H1 (cell line): ENCODE results near the gene KLRF1. TPM values are rescaled to one million over a fixed set of nuclear protein-coding genes. Genes with fewer than 3 reads are reported as not detected.

Experiments
- CTCF ChIA-PET: fragments of 300-600 bp; sonication (Branson Sonifier 250); formaldehyde crosslinking; loops from one replicate; lab custom pipeline; 2021; ENCODE audit not compliant: partially characterized antibody; lab: Charles Lee
- POLR2A ChIA-PET: fragments of 300-600 bp; sonication (Branson Sonifier 250); formaldehyde crosslinking; loops from one replicate; lab custom pipeline; 2021; ENCODE audit warnings: inconsistent platforms; ENCODE audit not compliant: partially characterized antibody; lab: Charles Lee
- DNase-seq, 2 experiments: peaks; one replicate each; pipeline versions ENCODE4 v3.0.0 to v3.0.0-alpha.2; 2010 to 2022; ENCODE audit warnings: low spot score in 2 of 2, low read depth in 1 of 2, mixed read lengths in 1 of 2
- FAIRE-seq: peaks from 2 replicates; lab custom pipeline; 2011; peaks lifted over from hg19 to GRCh38; lab: Jason Lieb, UNC
- H2AFZ ChIP-seq: 2 replicates; pipeline ENCODE4 v1.8.1; 2012; ENCODE audit warnings: low read length, inconsistent platforms
- H2AK5ac ChIP-seq: 2 replicates; pipeline ENCODE4 v1.6.1; 2013; ENCODE audit warnings: low read depth, low read length
- H2BK120ac ChIP-seq: replicated peaks from 2 replicates; pipeline ENCODE3; 2013; ENCODE audit warnings: low read depth, low read length, inconsistent platforms
- H2BK12ac ChIP-seq: 2 replicates; pipeline ENCODE4 v1.6.1; 2013; ENCODE audit warnings: low read depth, low read length
- H2BK15ac ChIP-seq: 2 replicates; pipeline ENCODE4 v1.6.1; 2013; ENCODE audit warnings: low read length
- H2BK20ac ChIP-seq: 2 replicates; pipeline ENCODE4 v1.6.1; 2013; ENCODE audit warnings: low read length
- H2BK5ac ChIP-seq: 2 replicates; pipeline ENCODE4 v1.6.1; 2013; ENCODE audit warnings: low read depth, low read length
- H3K14ac ChIP-seq: 2 replicates; pipeline ENCODE4 v1.6.1; 2013; ENCODE audit warnings: inconsistent platforms; ENCODE audit not compliant: insufficient read length
- H3K18ac ChIP-seq: 2 replicates; pipeline ENCODE4 v1.6.1; 2013; ENCODE audit warnings: low read length; ENCODE audit errors: extremely low read depth
- H3K23ac ChIP-seq: 2 replicates; pipeline ENCODE4 v1.6.1; 2013; ENCODE audit warnings: inconsistent platforms; ENCODE audit not compliant: insufficient read length
- H3K23me2 ChIP-seq: 2 replicates; pipeline ENCODE4 v1.6.1; 2013; ENCODE audit warnings: low read depth, low read length
- H3K27ac ChIP-seq: 2 replicates; pipeline ENCODE4 v1.6.1; 2011; ENCODE audit warnings: low read depth, low read length, inconsistent platforms
- H3K27me3 ChIP-seq, 4 experiments: replicated peaks in 1 of 4; 1 replicate in 1 of 4; 2 replicates in 3 of 4; pipeline versions ENCODE4 v1.6.1 to v1.8.1; 2011 to 2013; ENCODE audit warnings: low read length in 3 of 4, mild to moderate bottlenecking in 3 of 4, inconsistent platforms in 2 of 4, mixed read lengths in 2 of 4, moderate library complexity in 1 of 4; ENCODE audit not compliant: control insufficient read depth in 3 of 4, insufficient read depth in 3 of 4; ENCODE audit errors: extremely low read depth in 1 of 4
- H3K36me3 ChIP-seq, 4 experiments: 2 replicates each; pipeline versions ENCODE4 v1.6.1 to v1.8.1; 2011 to 2013; ENCODE audit warnings: mild to moderate bottlenecking in 4 of 4, low read length in 3 of 4, moderate library complexity in 2 of 4, control low read depth in 1 of 4, inconsistent platforms in 1 of 4; ENCODE audit not compliant: insufficient read depth in 4 of 4, control insufficient read depth in 2 of 4
- H3K4ac ChIP-seq: replicated peaks from 2 replicates; pipeline ENCODE3; 2013; ENCODE audit warnings: low read length, low read depth, mixed read lengths, inconsistent platforms; ENCODE audit not compliant: insufficient read length
- H3K4me1 ChIP-seq, 4 experiments: replicated peaks in 1 of 4; 1 replicate in 1 of 4; 2 replicates in 3 of 4; pipeline versions ENCODE4 v1.6.1 to v1.8.1; 2011 to 2013; ENCODE audit warnings: low read length in 3 of 4, inconsistent platforms in 2 of 4, mixed read lengths in 1 of 4; ENCODE audit not compliant: insufficient read depth in 4 of 4, control insufficient read depth in 3 of 4
- H3K4me2 ChIP-seq, 2 experiments: 2 replicates each; pipeline versions ENCODE4 v1.6.1 to v1.8.1; 2011 to 2013; ENCODE audit warnings: low read depth in 2 of 2, low read length in 2 of 2, control low read depth in 1 of 2, inconsistent platforms in 1 of 2, mild to moderate bottlenecking in 1 of 2; ENCODE audit not compliant: insufficient read depth in 1 of 2
- H3K4me3 ChIP-seq, 4 experiments: fragments of 200-600, 300-600 bp in 1 of 4; sonication (generic), shearing (Covaris generic), sonication (Bioruptor Twin) in 1 of 4; 2 replicates each; pipeline versions ENCODE4 v1.5.1 to v1.8.1; 2011 to 2016; ENCODE audit warnings: low read length in 4 of 4, low read depth in 3 of 4, control low read depth in 2 of 4, inconsistent platforms in 2 of 4, mild to moderate bottlenecking in 2 of 4, mixed read lengths in 1 of 4, moderate library complexity in 1 of 4; ENCODE audit not compliant: insufficient read depth in 2 of 4; ENCODE audit errors: extremely low read depth in 1 of 4
- H3K56ac ChIP-seq: replicated peaks from 2 replicates; pipeline ENCODE3; 2013; ENCODE audit warnings: low read depth, mild to moderate bottlenecking, mixed read lengths, low read length, inconsistent platforms; ENCODE audit not compliant: insufficient read length
- H3K79me1 ChIP-seq: 2 replicates; pipeline ENCODE4 v1.6.1; 2013; ENCODE audit warnings: low read depth, low read length, control low read depth
- H3K79me2 ChIP-seq, 2 experiments: 2 replicates each; pipeline versions ENCODE4 v1.6.1 to v1.8.1; 2012 to 2013; ENCODE audit warnings: low read length in 2 of 2, mild to moderate bottlenecking in 2 of 2, inconsistent platforms in 1 of 2; ENCODE audit not compliant: insufficient read depth in 2 of 2, control insufficient read depth in 1 of 2
- H3K9ac ChIP-seq, 4 experiments: replicated peaks in 1 of 4; 1 replicate in 1 of 4; 2 replicates in 3 of 4; pipeline versions ENCODE4 v1.6.1 to v1.8.1; 2011 to 2013; ENCODE audit warnings: low read depth in 3 of 4, low read length in 3 of 4, control low read depth in 2 of 4, mild to moderate bottlenecking in 2 of 4, moderate library complexity in 2 of 4, inconsistent platforms in 1 of 4; ENCODE audit errors: extremely low read depth in 1 of 4
- H3K9me3 ChIP-seq, 2 experiments: 2 replicates each; pipeline versions ENCODE4 v1.6.1 to v1.8.1; 2012 to 2013; ENCODE audit warnings: mild to moderate bottlenecking in 2 of 2, moderate library complexity in 2 of 2, control low read depth in 1 of 2, inconsistent platforms in 1 of 2, low read depth in 1 of 2, low read length in 1 of 2, mixed read lengths in 1 of 2; ENCODE audit not compliant: insufficient read depth in 2 of 2
- H4K20me1 ChIP-seq, 2 experiments: replicated peaks in 1 of 2; 2 replicates each; pipeline versions ENCODE3 to v1.8.1; 2011 to 2013; ENCODE audit warnings: inconsistent platforms in 2 of 2, low read length in 2 of 2, mild to moderate bottlenecking in 1 of 2; ENCODE audit not compliant: insufficient read depth in 2 of 2, control insufficient read depth in 1 of 2
- H4K5ac ChIP-seq: 2 replicates; pipeline ENCODE4 v1.6.1; 2013; ENCODE audit warnings: low read length, low read depth, mixed read lengths, inconsistent platforms; ENCODE audit not compliant: insufficient read length
- H4K8ac ChIP-seq: 2 replicates; pipeline ENCODE4 v1.8.0; 2013; ENCODE audit warnings: mild to moderate bottlenecking, moderate library complexity, low read length, inconsistent platforms; ENCODE audit not compliant: insufficient read depth; ENCODE audit errors: extremely low read depth
- H4K91ac ChIP-seq: replicated peaks from 2 replicates; pipeline ENCODE3; 2013; ENCODE audit warnings: low read length, mixed read lengths, inconsistent platforms; ENCODE audit not compliant: insufficient read length
- ASH2L ChIP-seq: fragments of 200-600, 300-600 bp; sonication (generic); IDR thresholded peaks from one replicate; pipeline ENCODE4 v1.7.1; 2017; ENCODE audit warnings: low read length
- KDM1A ChIP-seq: fragments of 200-600, 300-600 bp; sonication (generic); IDR thresholded peaks from 2 replicates; pipeline ENCODE4 v1.7.1; 2016; ENCODE audit warnings: mild to moderate bottlenecking, low read length, borderline replicate concordance
- POLR2A ChIP-seq, 2 experiments: IDR thresholded peaks; 1 replicate in 1 of 2; 2 replicates in 1 of 2; pipeline ENCODE4 v1.6.1; 2011; ENCODE audit warnings: low read depth in 2 of 2, low read length in 2 of 2, mild to moderate bottlenecking in 2 of 2; ENCODE audit errors: control extremely low read depth in 1 of 2
- WGBS, 2 experiments: shearing (Covaris generic) in 1 of 2; methylation state at CpG; one replicate each; pipeline versions ENCODE4 v1.1.6 to v1.1.7; 2013 to 2015; ENCODE audit warnings: low lambda C conversion rate in 2 of 2, mixed read lengths in 2 of 2, inconsistent platforms in 1 of 2, low coverage in 1 of 2, missing lambda C conversion rate in 1 of 2; ENCODE audit not compliant: insufficient replicate concordance in 2 of 2, insufficient coverage in 1 of 2, insufficient read length in 1 of 2; ENCODE audit errors: extremely low coverage in 1 of 2, missing lambda C conversion rate in 1 of 2; 5-methylcytosine and 5-hydroxymethylcytosine counted together
- polyA plus RNA-seq, 7 experiments: library from polyadenylated mRNA; depleted of rRNA in 3 of 7; stranded (reverse) in 5 of 7; unstranded in 2 of 7; fragments of >200 nt in 5 of 7; fragments of 200-250 nt in 2 of 7; gene quantifications; 1 replicate in 5 of 7; 2 replicates in 1 of 7; 4 replicates in 1 of 7; pipeline versions ENCODE4 v1.2.1 to v1.2.3, GENCODE V29; 2011 to 2013; ENCODE audit warnings: missing spikeins in 2 of 7, mixed read lengths in 2 of 7
- total RNA-seq: library from RNA; stranded (reverse); fragmentation: NEBNext Ultra II Directional; extraction: Animal tissue kit (Norgen Biotek cat#: 25700); gene quantifications from 2 replicates; pipeline ENCODE4 v1.2.1, GENCODE V29; 2021

The KLRF1 gene
- total and polyA plus RNA-seq, 2 of the 8 experiments (the other 6 are each of a cell fraction or from before 2014, with no cell fraction given): not detected

DNA sequence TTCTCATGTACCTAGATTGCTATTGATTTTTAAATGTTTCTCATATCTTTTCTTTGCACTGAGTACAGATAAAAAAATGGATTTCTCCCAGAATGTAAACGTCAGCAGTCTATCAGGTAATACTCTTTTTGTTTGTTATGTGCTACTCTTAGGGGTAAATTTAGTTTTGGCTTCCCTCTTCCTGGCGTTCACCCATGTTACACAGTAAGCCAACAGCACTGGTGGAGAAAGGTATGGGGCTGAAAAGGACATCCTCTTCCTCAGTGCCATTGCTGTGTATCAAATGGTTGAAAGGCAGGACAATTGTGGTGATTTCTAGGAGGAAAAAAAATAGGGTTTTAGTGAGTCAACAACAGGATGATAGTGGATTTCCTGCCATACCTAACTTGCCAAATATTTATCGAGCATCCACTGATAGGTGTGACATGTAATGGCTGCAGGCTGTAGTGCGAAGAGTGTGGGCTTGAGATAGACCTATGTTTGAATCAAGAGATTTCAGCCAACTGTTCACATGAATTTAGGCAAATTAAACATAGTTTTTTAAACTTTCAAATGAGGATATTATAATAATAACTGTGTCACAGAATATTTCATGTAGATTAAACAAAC lies 61.5 kb downstream of the KLRF1 start:
- no peak overlapping the region for H3K4me3 ChIP-seq
- H2BK12ac ChIP-seq: no peak overlapping the region
- no peaks in the 10 kb centered on the region for H3K9me3 ChIP-seq
- H3K79me1 ChIP-seq: no peaks in the 10 kb centered on the region
- no peak overlapping the region for H4K91ac ChIP-seq
- H2BK5ac ChIP-seq: no peak overlapping the region
- H3K27me3 ChIP-seq: no peaks in the 10 kb centered on the region
- H3K4ac ChIP-seq: no peak overlapping the region
- CTCF ChIA-PET: no interaction called here
- H3K14ac ChIP-seq: no peak overlapping the region
- no peaks in the 10 kb centered on the region for H3K79me2 ChIP-seq
- no peaks in the 10 kb centered on the region for H4K20me1 ChIP-seq
- no peaks in the 10 kb centered on the region; a peak in 1 of 8 replicates for H3K36me3 ChIP-seq
- no peak overlapping the region for H2BK20ac ChIP-seq
- H3K56ac ChIP-seq: no peak overlapping the region
- no peaks in the 10 kb centered on the region for H3K4me1 ChIP-seq
- no peaks in the 10 kb centered on the region for H3K23me2 ChIP-seq
- H2BK120ac ChIP-seq: no peak overlapping the region
- WGBS, 2 experiments: 71% methylated on average over 4 of the region's 4 CpGs; no CpG with 5 or more reads in 1 of the 2 experiments
- POLR2A ChIA-PET: interaction anchor here (2.4 kb wide), 1 partner anchor 19 kb away, joined by 7 read pairs; no protein-coding TSS in a partner anchor
- TF ChIP-seq POLR2A (IDR thresholded peaks at IDR 0.05; ENCODE audit: control extremely low read depth in 1 of 2, low read depth in 2 of 2, low read length in 2 of 2) (peak in 1 of 2 experiments; percentile 19; a peak in 1 of 3 replicates), KDM1A (no peak), ASH2L (no peak)
- DNase-seq (no peak), FAIRE-seq (no peak)
- H3K4me2 ChIP-seq: no peak overlapping the region
- no peak overlapping the region for H3K9ac ChIP-seq
- H3K23ac ChIP-seq: no peak overlapping the region
- H2AFZ ChIP-seq: no peak overlapping the region
- no peak overlapping the region for H2BK15ac ChIP-seq
- H2AK5ac ChIP-seq: no peak overlapping the region
- no peak overlapping the region for H3K27ac ChIP-seq
- no peak overlapping the region for H3K18ac ChIP-seq
- H4K5ac ChIP-seq: no peak overlapping the region
- H4K8ac ChIP-seq: no peak overlapping the region

Other genes with a start within 250 kb of the KLRF1 start
- gene KLRB1, start 219.6 kb upstream of the KLRF1 start, total RNA-seq: not detected in 2 replicates
- gene KLRB1, start 219.6 kb upstream of the KLRF1 start, polyA plus RNA-seq (2011; rRNA removed): not detected in 2 replicates
- 5.2 and 6.2 TPM in 2 replicates for gene CLEC2D, start 157.8 kb upstream of the KLRF1 start, total RNA-seq
- gene CLEC2D, start 157.8 kb upstream of the KLRF1 start, polyA plus RNA-seq (2011; rRNA removed): 2.7 and 4.2 TPM in 2 replicates
- not detected in 2 replicates for gene CLECL1, start 94.4 kb upstream of the KLRF1 start, total RNA-seq
- gene CLECL1, start 94.4 kb upstream of the KLRF1 start, polyA plus RNA-seq (2011; rRNA removed): not detected in 2 replicates
- gene CD69, start 66.6 kb upstream of the KLRF1 start, total RNA-seq: not detected in 2 replicates
- gene CD69, start 66.6 kb upstream of the KLRF1 start, polyA plus RNA-seq (2011; rRNA removed): not detected in 2 replicates
- gene CLEC2B, start 41.9 kb downstream of the KLRF1 start, total RNA-seq: not detected in 2 replicates
- gene CLEC2B, start 41.9 kb downstream of the KLRF1 start, polyA plus RNA-seq (2011; rRNA removed): not detected in 2 replicates
- not detected in 2 replicates for gene KLRF2, start 54.0 kb downstream of the KLRF1 start, total RNA-seq
- not detected in 2 replicates for gene KLRF2, start 54.0 kb downstream of the KLRF1 start, polyA plus RNA-seq (2011; rRNA removed)
- 2.8 and 3.7 TPM in 2 replicates for gene CLEC2A, start 104.9 kb downstream of the KLRF1 start, total RNA-seq
- 0.24 and 0.63 TPM in 2 replicates for gene CLEC2A, start 104.9 kb downstream of the KLRF1 start, polyA plus RNA-seq (2011; rRNA removed)
- gene CLEC12A, start 143.9 kb downstream of the KLRF1 start, total RNA-seq: not detected in 2 replicates
- not detected in 2 replicates for gene CLEC12A, start 143.9 kb downstream of the KLRF1 start, polyA plus RNA-seq (2011; rRNA removed)
- not detected in 2 replicates for gene CLEC1B, start 171.6 kb downstream of the KLRF1 start, total RNA-seq
- gene CLEC1B, start 171.6 kb downstream of the KLRF1 start, polyA plus RNA-seq (2011; rRNA removed): not detected in 2 replicates
- not detected in 2 replicates for gene CLEC12B, start 183.1 kb downstream of the KLRF1 start, total RNA-seq
- not detected in 2 replicates for gene CLEC12B, start 183.1 kb downstream of the KLRF1 start, polyA plus RNA-seq (2011; rRNA removed)
- gene CLEC9A, start 203.2 kb downstream of the KLRF1 start, total RNA-seq: not detected in 2 replicates
- gene CLEC9A, start 203.2 kb downstream of the KLRF1 start, polyA plus RNA-seq (2011; rRNA removed): not detected in 2 replicates